NCI-H526 (cell line): Measurements from ENCODE around the gene CDCA8.
A peak's percentile ranks its signal among the peaks of the same experiment; 100 is the strongest.
"Not testable (repeated sequence)": the region's sequence is repeated elsewhere in the genome, so short reads cannot be mapped to it uniquely, and the experiment has no call there.

Experiments used
- DNase-seq, 2 experiments: peaks; one replicate each; lab custom pipeline; 2025; lab: John Stamatoyannopoulos, UW

Gene CDCA8

DNA sequence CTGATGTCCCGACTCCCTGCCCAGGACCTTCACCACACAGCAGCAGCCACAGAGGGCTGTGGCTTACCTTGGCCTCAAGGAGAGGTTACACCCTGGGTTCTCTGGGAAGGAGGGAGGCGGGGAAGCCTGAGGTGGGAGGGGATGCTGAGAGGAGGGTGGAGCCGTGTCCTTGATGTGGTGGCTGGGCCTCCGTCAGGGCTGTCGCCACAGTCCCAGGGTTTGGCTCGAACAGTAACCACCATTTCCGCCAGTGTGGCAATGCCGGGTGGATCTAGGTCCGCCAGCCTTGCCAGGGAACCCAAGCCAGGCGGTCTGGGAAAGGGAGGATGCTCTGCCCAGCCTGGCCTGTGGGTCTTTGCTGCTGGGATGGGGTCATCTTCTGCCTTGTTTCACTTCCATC, 18.4 kb upstream of the CDCA8 start:
- DNase-seq: no peak

DNA sequence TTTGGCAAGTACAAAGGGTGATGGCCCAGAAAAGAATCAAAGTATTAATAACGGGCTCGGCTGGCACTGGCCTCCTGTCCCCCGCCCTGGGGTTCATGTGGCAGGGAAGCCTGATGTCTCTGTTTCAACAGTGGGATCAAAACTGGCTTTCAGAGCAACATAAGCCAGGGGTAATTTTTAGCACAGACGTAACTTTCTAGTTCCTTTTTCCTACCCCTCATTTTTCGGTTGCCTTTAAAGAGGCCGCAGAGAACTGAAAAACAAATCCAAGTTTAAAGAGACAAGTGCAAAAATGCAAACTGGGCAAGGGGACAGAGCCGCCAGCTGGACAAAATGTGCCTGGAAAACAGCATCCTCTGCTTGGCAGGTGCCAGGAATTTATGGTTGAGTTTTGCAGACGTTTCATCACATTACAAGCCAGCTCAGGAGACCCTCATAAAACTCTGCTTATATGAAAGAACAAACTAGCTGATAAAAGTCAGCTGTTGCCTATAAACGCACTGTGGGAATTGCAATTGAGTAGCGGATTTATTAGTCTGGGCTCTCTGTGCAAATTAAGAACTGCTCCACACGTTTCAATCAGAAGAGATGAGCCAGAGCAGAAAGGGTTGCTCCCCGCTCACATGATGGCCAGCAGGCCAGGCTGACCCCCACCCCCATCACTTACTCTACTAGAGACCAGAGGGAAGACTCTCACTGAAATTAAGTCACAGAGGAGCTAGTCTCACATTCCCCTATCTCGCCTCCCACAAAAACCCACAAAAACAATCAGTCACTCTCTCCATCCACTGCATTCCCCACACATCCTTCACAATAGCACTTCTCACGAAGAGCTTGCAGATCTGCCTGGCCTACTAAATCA, 15.8 kb upstream of the CDCA8 start:
- no peak for DNase-seq

DNA sequence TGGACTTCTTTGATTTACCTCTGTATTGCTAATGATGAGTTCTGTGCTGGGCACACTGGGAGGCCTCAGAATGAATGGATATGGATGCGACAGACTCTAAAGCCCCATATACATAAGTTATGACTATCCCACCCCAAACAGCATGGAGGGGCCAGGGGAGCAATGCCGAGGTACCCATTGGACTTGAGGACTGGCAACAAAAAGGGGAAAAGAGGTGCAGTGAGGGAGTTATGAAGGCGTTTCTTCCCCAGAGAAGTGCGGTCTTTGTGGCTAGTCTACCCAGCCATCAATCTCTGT, 15.2 kb upstream of the CDCA8 start:
- DNase-seq: no peak

- no peak for DNase-seq
Measured at GRCh38 chr1:37677808-37678207, 14.5 kb upstream of the CDCA8 start.

DNA sequence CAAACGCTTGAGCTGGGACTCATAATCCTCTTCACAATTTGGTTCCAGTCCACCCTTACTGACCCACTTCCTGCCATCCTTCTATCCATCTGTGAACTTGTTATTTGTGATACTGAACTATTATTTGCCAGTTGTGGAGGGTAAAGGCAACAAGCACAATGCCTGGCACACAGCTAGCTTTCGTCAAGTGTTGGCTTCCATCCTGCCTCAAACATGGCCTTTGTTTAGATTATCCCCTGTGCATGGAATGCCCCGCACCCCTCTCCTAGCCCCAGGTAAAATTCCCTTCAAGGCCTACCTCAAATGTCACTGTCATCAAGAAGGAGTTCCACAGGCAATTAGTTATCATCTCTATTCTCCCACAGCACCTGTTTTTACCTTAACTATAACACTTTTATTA, 11.4 kb upstream of the CDCA8 start:
- DNase-seq: no peak

GRCh38 chr1:37682334-37682987, 9.9 kb upstream of the CDCA8 start:
- DNase-seq: peak; percentile 49 to 86

DNA sequence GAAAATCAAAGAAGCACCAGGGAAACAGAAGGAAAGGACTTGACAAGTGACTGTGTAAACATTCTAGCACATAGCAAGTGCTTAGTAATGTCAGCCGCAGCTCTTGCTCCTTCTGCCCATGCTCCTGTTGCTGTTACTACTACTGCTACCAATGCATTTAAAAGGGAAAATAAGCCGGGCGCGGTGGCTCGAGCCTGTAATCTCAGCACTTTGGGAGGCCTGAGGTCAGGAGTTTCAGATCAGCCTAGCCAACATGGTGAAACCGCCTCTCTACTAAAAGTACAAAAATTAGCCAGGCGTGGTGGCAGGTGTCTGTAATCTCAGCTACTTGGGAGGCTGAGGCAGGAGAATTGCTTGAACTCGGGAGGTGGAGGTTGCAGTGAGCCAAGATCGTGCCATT, 8.1 kb upstream of the CDCA8 start:
- not testable (repeated sequence) for DNase-seq

- DNase-seq: no peak
Measured at GRCh38 chr1:37685722-37686121, 6.6 kb upstream of the CDCA8 start.

DNA sequence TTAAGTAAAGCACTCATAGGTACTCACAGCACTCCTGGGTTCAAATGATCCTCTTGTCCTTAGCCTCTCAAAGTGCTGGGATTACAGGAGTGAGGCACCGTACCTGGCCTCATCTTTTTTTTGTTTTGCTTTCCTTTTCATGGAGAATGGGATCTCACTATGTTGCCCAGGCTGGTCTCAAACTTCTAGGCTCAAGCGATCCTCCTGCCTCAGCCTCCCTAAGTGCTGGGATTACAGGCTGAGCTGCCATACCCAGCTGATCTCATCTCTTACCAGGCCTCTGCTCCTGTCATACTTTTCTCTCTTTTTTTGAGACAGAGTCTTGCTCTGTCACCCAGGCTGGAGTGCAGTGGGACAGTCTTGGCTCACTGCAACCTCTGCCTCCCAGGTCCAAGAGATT, 4.6 kb upstream of the CDCA8 start:
- not testable (repeated sequence) for DNase-seq

DNA sequence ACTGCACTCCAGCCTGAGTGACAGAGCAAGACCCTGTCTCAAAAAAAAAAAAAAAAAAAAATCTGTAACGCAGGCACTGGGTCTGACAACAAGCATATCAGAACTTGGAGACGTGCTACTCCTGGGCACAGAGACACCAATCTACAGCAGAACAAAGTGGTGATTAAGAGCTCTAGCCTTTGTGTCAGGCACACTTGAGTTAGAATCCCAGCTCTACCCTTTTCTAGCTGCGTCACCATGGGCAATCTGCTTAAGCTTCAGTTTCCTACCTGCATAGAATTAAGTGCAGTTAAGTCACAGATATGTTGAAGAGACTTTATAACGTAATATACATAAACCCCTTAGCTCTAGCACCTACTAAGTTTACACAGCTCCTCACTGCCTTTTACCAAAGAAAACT, 3.4 kb upstream of the CDCA8 start:
- no peak for DNase-seq

DNA sequence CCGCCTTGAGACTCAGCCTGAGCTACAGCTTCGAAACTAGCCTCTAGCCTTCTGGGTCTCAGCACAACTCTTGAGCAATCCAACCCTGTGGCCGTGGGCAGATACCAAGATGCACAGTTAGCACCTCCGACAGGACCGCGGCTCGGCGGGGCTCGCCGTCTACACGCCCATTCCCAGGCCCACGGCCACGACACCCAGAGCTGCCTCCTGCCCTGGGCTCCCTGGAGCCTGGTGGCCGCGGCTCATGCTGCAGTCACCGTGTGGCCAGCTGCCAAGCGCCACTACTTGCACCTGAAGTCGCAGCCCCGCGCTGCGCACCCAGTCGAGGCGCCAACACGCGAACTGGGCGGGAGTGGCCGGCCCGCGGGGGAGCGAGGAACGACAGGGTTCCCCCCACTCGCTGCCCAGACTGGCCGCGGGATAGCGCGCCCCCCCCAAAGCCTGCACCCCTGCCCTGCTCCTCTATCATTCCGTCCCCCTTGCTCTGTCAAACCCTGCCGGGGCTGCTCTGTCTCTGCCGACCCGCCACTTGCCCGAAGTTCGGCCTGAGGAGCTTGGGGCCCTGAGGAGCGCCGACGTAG, 729 bp upstream of the CDCA8 start:
- peak in 1 of 2 experiments; percentile 72 for DNase-seq

DNA sequence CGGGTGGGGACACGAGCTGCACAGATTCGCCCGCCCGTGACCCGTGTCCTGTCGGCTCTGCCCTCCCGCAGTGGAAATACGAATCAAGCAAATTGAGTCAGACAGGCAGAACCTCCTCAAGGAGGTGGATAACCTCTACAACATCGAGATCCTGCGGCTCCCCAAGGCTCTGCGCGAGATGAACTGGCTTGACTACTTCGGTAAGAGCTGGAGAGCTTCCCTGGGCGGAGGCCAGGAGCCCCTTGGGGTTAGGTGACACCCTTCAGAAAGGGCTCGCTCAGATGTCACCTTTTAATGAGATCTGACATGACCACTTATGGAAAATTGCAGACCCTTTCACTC, 489 bp downstream of the CDCA8 start:
- DNase-seq: peak in 1 of 2 experiments; percentile 63

GRCh38 chr1:37697090-37697489, 4.8 kb downstream of the CDCA8 start:
- peak; percentile 22 to 34 for DNase-seq

DNA sequence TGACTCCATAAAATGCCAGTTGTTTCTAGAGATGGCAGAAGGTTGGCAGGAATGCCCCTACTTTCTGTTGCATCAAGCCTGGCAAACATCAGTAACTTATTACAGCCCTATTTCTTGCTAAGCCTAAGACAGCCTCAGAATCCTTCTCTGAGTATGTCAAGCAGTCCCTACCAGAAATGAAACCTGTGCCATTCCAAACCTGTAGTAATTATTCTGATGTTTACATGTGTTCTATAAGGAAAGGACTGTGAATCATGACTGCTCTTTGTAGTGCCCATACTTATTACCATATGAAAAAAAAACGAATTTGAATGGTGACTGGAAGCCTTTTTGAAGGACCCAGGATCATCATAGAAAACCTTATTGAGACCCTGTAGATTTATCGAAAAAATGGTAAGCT, 5.4 kb downstream of the CDCA8 start:
- no peak for DNase-seq

- no peak for DNase-seq
Measured at GRCh38 chr1:37699147-37699546, 6.8 kb downstream of the CDCA8 start.

GRCh38 chr1:37701051-37701450, 8.7 kb downstream of the CDCA8 start:
- DNase-seq: no peak

DNA sequence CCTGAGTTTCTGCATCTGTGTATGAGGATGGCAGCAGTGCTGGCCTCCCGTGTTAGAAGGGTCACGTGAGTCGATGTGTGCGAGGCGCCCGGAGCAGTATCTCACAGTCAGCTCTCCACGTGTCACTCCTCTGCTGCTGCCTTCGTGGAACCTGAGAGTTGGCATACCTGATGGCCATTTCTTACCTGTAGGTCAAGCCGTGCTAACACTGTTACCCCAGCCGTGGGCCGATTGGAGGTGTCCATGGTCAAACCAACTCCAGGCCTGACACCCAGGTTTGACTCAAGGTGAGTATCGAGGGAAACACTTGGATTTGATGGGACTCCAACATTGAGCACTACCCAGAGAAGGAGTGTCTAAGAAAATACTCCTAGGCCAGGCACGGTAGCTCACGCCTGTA, 10.7 kb downstream of the CDCA8 start:
- no peak for DNase-seq

- no peak for DNase-seq
Measured at GRCh38 chr1:37704966-37705365, 12.7 kb downstream of the CDCA8 start.

- DNase-seq: no peak
Measured at GRCh38 chr1:37705399-37705798, 13.1 kb downstream of the CDCA8 start.

DNA sequence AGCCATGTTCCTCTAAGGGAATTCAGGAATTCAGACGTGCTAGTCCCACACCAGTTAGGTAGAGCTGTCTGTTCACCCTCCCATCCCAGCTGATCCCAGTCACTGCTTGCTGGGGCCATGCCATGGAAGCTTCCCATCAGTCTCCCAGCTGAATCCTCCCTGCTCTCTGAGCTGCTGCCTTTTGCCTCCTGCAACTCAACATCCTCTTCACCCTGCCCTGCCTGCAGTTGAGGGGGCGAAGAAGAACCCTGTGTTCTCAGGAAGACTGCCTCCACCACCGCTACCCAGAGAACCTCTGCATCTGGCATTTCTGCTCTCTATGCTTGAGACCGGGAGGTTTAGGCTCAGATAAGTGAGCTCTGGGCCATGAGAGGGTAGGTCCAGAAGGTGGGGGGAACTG, 16.2 kb downstream of the CDCA8 start:
- no peak for DNase-seq

DNA sequence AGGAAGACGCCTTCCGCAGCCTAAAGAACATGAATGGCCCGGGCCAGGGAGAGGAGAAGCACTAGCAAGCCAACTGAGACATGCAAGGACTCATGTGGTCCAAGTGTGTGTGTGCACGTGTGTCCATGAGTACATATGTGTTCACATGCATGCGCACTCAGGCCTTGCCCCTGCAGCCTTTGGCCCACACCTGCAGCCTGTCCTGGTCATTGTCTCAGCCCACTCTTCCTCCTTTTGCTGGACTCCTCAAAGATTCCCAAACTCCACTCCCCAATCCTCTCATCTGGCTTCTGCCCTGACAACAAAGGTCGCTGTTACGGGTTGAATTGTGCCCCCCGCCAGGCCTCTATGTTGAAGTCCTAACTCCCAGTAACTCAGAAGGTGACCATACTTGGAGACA, 21.9 kb downstream of the CDCA8 start:
- no peak for DNase-seq

GRCh38 chr1:37714689-37715088, 22.4 kb downstream of the CDCA8 start:
- DNase-seq: no peak

DNA sequence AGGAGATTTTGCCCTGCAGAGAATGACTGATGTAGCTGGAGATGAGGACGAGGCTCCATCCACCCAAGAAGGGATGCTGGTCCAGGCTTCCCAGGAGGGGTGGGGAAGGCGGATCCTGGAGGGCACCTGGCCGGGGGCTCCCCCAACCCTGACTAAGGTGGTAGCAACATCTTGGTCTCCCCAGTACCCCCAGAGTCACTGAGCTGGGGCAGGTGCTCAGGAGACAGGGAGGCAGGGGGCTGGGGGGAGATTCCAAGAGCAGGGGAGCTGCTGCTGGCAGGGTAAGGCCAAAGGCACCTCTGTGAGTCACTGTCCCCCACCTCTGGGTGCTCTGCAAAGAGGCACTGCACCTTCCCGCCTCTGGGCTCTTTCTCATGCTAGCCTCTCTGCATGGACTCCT, 24.0 kb downstream of the CDCA8 start:
- DNase-seq: no peak

GRCh38 chr1:37717631-37718030, 25.3 kb downstream of the CDCA8 start:
- no peak for DNase-seq
